A549 (cell line): ENCODE measurements around the gene RASA4B. TPM values are rescaled to one million over a fixed set of nuclear protein-coding genes. Genes with fewer than 3 reads are reported as not detected.

Experiments used
- ATAC-seq, 2 experiments: fragments of 200-7000 bp in 1 of 2; fragments of >200 bp in 1 of 2; cut with Nextera tagmentation in 1 of 2; cut with Tn5 transposase in 1 of 2; 3 replicates each; pipeline versions ENCODE4 v1.8.0 to v1.9.1; 2018 to 2020; ENCODE audit warnings: mild to moderate bottlenecking in 1 of 2, moderate library complexity in 1 of 2
- CTCF ChIA-PET: fragments of 300-600 bp; sonication (Branson Sonifier 250); formaldehyde crosslinking; extraction: SDS; loops from one replicate; lab custom pipeline; 2021; ENCODE audit warnings: antibody characterized with exemption, inconsistent platforms; lab: Yijun Ruan, JAX
- POLR2A ChIA-PET: fragments of 350-600 bp; formaldehyde crosslinking; extraction: SDS; loops from one replicate; lab custom pipeline; 2021; ENCODE audit warnings: antibody characterized with exemption, inconsistent platforms; lab: Yijun Ruan, JAX
- DNase-seq, 2 experiments: peaks; one replicate each; pipeline versions ENCODE4 v3.0.0 to v3.0.0-alpha.2; 2011 to 2016; ENCODE audit warnings: low read depth in 1 of 2, low spot score in 1 of 2
- FAIRE-seq: peaks from 2 replicates; lab custom pipeline; 2011; peaks lifted over from hg19 to GRCh38; lab: Jason Lieb, UNC
- H3K27ac ChIP-seq, 2 experiments: fragments of >200 bp; sonication (Bioruptor Twin); formaldehyde crosslinking; 3 replicates each; pipeline ENCODE4 v1.5.1; 2016 to 2017
- H3K4me1 ChIP-seq: fragments of >200 bp; sonication (Bioruptor Twin); formaldehyde crosslinking; 3 replicates; pipeline ENCODE4 v1.6.1; 2016
- H3K4me2 ChIP-seq: fragments of >200 bp; sonication (Bioruptor Twin); formaldehyde crosslinking; 3 replicates; pipeline ENCODE4 v1.6.1; 2016
- H3K4me3 ChIP-seq: fragments of >200 bp; sonication (Bioruptor Twin); formaldehyde crosslinking; 3 replicates; pipeline ENCODE4 v1.5.1; 2016
- H3K9me3 ChIP-seq: fragments of >200 bp; sonication (Bioruptor Twin); formaldehyde crosslinking; 3 replicates; pipeline ENCODE4 v1.6.1; 2016
- ATOH8 ChIP-seq: fragments of 250-450 bp; sonication (Bioruptor Pico); IDR thresholded peaks from 2 replicates; pipeline ENCODE4 v1.5.0; 2020; ENCODE audit warnings: low read depth, mild to moderate bottlenecking, moderate library complexity
- BCL3 ChIP-seq: fragments of >200 bp; sonication (Bioruptor Twin); formaldehyde crosslinking; IDR thresholded peaks from 3 replicates; pipeline ENCODE4 v1.6.1; 2016
- CBX8 ChIP-seq: fragments of 200-600 bp; sonication (generic); IDR thresholded peaks from 2 replicates; pipeline ENCODE4 v1.6.1; 2016
- EP300 ChIP-seq, 2 experiments: fragments of >200 bp; sonication (Bioruptor Twin); formaldehyde crosslinking; IDR thresholded peaks; 2 replicates in 1 of 2; 3 replicates in 1 of 2; pipeline ENCODE4 v1.6.1; 2016 to 2017
- ESRRA ChIP-seq: fragments of 150-350 bp; IDR thresholded peaks from 2 replicates; pipeline ENCODE4 v1.6.1; 2014; ENCODE audit warnings: mild to moderate bottlenecking, low read length, borderline replicate concordance
- HEYL ChIP-seq: fragments of 250-450 bp; sonication (Bioruptor Pico); IDR thresholded peaks from 2 replicates; pipeline ENCODE4 v1.8.0; 2021; ENCODE audit warnings: mild to moderate bottlenecking, moderate library complexity
- HMGXB4 ChIP-seq: fragments of 250-450 bp; sonication (Bioruptor Pico); IDR thresholded peaks from 2 replicates; pipeline ENCODE4 v1.5.0; 2021; ENCODE audit warnings: mild to moderate bottlenecking, moderate library complexity, borderline replicate concordance
- NFE2L2 ChIP-seq: fragments of 150-350 bp; conservative IDR thresholded peaks from 2 replicates; pipeline ENCODE4 v1.6.1; 2014; ENCODE audit warnings: low read length
- POLR2A ChIP-seq: IDR thresholded peaks from 2 replicates; pipeline ENCODE4 v1.6.1; 2012; ENCODE audit warnings: mild to moderate bottlenecking, low read length
- RCOR1 ChIP-seq: fragments of 150-350 bp; IDR thresholded peaks from 2 replicates; pipeline ENCODE4 v1.6.1; 2014; ENCODE audit warnings: antibody characterized with exemption, low read length, low read depth
- RFX5 ChIP-seq: fragments of 450-650 bp; IDR thresholded peaks from 2 replicates; pipeline ENCODE4 v1.7.1; 2014; ENCODE audit warnings: antibody characterized with exemption, mild to moderate bottlenecking, moderate library complexity
- SREBF2 ChIP-seq: fragments of 450-650 bp; IDR thresholded peaks from 2 replicates; pipeline ENCODE4 v1.6.1; 2014; ENCODE audit warnings: mild to moderate bottlenecking, moderate library complexity
- WGBS: methylation state at CpG from one replicate; pipeline ENCODE4 v1.1.6; 2017; ENCODE audit errors: missing lambda C conversion rate; 5-methylcytosine and 5-hydroxymethylcytosine counted together
- polyA plus RNA-seq, 4 experiments: library from polyadenylated mRNA; depleted of rRNA in 3 of 4; stranded (reverse); fragments of >200 nt; fragmentation: RNase III in 1 of 4; extraction: RNeasy Plus Mini Kit Qiagen cat#74134 plus additional on column Dnase treatment in 1 of 4; gene quantifications; 2 replicates in 3 of 4; 3 replicates in 1 of 4; pipeline ENCODE4 v1.2.3, GENCODE V29; 2011 to 2017
- TF ChIP-seq, protein P1 (sequence below): IDR thresholded peaks from 2 replicates; pipeline ENCODE4 v1.6.1; 2012
- TF ChIP-seq, protein P2 (sequence below): fragments of >200 bp; sonication (Bioruptor Twin); formaldehyde crosslinking; IDR thresholded peaks from 3 replicates; pipeline ENCODE4 v1.5.1; 2016

The RASA4B gene
- polyA plus RNA-seq, 2 of the 4 experiments (the other 2 are of a cell fraction) = 0.83 to 1.4 TPM

DNA sequence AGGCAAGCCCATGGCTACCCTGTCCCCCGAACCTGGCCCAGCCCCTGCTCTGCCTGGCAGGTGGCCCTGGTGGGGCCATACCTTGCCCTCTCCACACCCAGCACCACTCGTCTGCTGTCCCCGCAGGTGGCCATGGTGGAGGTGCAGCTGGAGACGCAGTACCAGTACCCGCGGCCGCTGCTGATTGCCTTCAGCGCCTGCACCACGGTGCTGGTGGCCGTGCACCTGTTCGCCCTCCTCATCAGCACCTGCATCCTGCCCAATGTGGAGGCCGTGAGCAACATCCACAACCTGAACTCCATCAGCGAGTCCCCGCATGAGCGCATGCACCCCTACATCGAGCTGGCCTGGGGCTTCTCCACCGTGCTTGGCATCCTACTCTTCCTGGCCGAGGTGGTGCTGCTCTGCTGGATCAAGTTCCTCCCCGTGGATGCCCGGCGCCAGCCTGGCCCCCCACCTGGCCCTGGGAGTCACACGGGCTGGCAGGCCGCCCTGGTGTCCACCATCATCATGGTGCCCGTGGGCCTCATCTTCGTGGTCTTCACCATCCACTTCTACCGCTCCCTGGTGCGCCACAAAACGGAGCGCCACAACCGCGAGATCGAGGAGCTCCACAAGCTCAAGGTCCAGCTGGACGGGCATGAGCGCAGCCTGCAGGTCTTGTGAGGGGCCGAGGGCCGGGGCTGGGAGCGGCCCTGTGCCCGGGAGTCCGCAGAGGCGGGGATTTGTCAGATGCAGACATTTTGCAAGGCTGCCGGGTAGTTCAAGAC is 71.0 kb downstream of the RASA4B start:
- H3K9me3 ChIP-seq = no peaks in the 10 kb centered on the region
- H3K27ac ChIP-seq = no peak overlapping the region
- FAIRE-seq = no peak
- CTCF ChIA-PET = no interaction called here
- DNase-seq = no peak
- H3K4me3 ChIP-seq = no peak overlapping the region
- TF ChIP-seq RFX5 (no peak), HEYL (CRISPR knock-in tag) (no peak)
- TF ChIP-seq, all 56 proteins: peak for 0
- WGBS = 91% methylated on average over 33 of the region's 41 CpGs
- ATAC-seq = no peak
- Histone ChIP-seq H3K4me2 (no peak overlapping the region), H3K4me1 (no peaks in the 10 kb centered on the region)
- POLR2A ChIA-PET = no interaction called here

- ChIA-PET POLR2A (no interaction called here), CTCF (interaction anchor here (1.8 kb wide), 1 partner anchor 33 kb away, joined by 4 read pairs; no protein-coding TSS in a partner anchor)
Observed at GRCh38 chr7:102445674-102446071, 71.9 kb downstream of the RASA4B start.

More at GRCh38 chr7:102445674-102446071, 71.9 kb downstream of the RASA4B start:
- H3K27ac ChIP-seq = no peak overlapping the region
- ATAC-seq = no peak
- DNase-seq = no peak
- no peaks in the 10 kb centered on the region for H3K9me3 ChIP-seq
- FAIRE-seq = no peak
- no peak for TF ChIP-seq CBX8
- no peak for TF ChIP-seq POLR2A
- no peak for TF ChIP-seq RCOR1
- no peak for TF ChIP-seq ATOH8 (CRISPR knock-in tag)
- TF ChIP-seq, protein P1, sequence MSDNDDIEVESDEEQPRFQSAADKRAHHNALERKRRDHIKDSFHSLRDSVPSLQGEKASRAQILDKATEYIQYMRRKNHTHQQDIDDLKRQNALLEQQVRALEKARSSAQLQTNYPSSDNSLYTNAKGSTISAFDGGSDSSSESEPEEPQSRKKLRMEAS = no peak
- no peak for TF ChIP-seq BCL3
- TF ChIP-seq EP300 (IDR thresholded peaks at IDR 0.05) = no peak
- TF ChIP-seq HMGXB4 = no peak
- TF ChIP-seq, protein P2, sequence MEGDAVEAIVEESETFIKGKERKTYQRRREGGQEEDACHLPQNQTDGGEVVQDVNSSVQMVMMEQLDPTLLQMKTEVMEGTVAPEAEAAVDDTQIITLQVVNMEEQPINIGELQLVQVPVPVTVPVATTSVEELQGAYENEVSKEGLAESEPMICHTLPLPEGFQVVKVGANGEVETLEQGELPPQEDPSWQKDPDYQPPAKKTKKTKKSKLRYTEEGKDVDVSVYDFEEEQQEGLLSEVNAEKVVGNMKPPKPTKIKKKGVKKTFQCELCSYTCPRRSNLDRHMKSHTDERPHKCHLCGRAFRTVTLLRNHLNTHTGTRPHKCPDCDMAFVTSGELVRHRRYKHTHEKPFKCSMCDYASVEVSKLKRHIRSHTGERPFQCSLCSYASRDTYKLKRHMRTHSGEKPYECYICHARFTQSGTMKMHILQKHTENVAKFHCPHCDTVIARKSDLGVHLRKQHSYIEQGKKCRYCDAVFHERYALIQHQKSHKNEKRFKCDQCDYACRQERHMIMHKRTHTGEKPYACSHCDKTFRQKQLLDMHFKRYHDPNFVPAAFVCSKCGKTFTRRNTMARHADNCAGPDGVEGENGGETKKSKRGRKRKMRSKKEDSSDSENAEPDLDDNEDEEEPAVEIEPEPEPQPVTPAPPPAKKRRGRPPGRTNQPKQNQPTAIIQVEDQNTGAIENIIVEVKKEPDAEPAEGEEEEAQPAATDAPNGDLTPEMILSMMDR = no peak
- no peak for TF ChIP-seq SREBF2
- no peak for TF ChIP-seq ESRRA
- TF ChIP-seq NFE2L2 = no peak
- H3K4me2 ChIP-seq = no peak overlapping the region
- 59% methylated on average over 2 of the region's 2 CpGs for WGBS
- H3K4me3 ChIP-seq = no peak overlapping the region
- H3K4me1 ChIP-seq = peaks cover 2% of the 10 kb centered on the region
